Transverse colon (tissue), 4 donors: ENCODE measurements around the gene OR5K2. TPM values are rescaled to one million over a fixed set of nuclear protein-coding genes. Genes with fewer than 3 reads are reported as not detected.

Experiments used
- DNase-seq: peaks from one replicate; pipeline ENCODE4 v3.0.0-alpha.2; 2019
- H3K27ac ChIP-seq, 4 donors: fragments of 200-600 bp; sonication (generic); 2 replicates each; pipeline ENCODE4 v1.5.1; 2016 to 2018; ENCODE audit warnings: inconsistent platforms in 4 of 4
- H3K27me3 ChIP-seq: fragments of 200-600 bp; sonication (generic); 2 replicates; pipeline ENCODE4 v1.5.1; 2017; ENCODE audit warnings: inconsistent platforms
- H3K36me3 ChIP-seq, 4 donors: fragments of 200-600 bp; sonication (generic); 2 replicates each; pipeline ENCODE4 v1.5.1; 2017 to 2019; ENCODE audit warnings: inconsistent platforms in 4 of 4
- H3K4me1 ChIP-seq, 4 donors: fragments of 200-600 bp; sonication (generic); 2 replicates each; pipeline ENCODE4 v1.5.1; 2017 to 2020; ENCODE audit warnings: inconsistent platforms in 4 of 4
- H3K4me3 ChIP-seq, 4 donors: fragments of 200-600 bp; sonication (generic); 1 replicate in 1 of 4; 2 replicates in 3 of 4; pipeline versions ENCODE4 v1.5.1 to v1.6.1; 2017 to 2019; ENCODE audit warnings: inconsistent platforms in 4 of 4
- H3K9me3 ChIP-seq, 2 donors: fragments of 200-600 bp; sonication (generic); 2 replicates each; pipeline ENCODE4 v1.5.1; 2017 to 2019; ENCODE audit warnings: inconsistent platforms in 2 of 2
- EP300 ChIP-seq: sonication (generic); formaldehyde crosslinking; IDR thresholded peaks from one replicate; pipeline ENCODE4 v1.6.1; 2017; ENCODE audit warnings: antibody characterized with exemption, low read depth
- POLR2A ChIP-seq: fragments of 450-650 bp; IDR thresholded peaks from one replicate; pipeline ENCODE4 v1.6.1; 2016; ENCODE audit warnings: antibody characterized with exemption, mild to moderate bottlenecking, moderate library complexity
- POLR2AphosphoS5 ChIP-seq, 3 donors: sonication (generic); formaldehyde crosslinking; IDR thresholded peaks; one replicate each; pipeline ENCODE4 v1.6.1; 2016; ENCODE audit warnings: antibody characterized with exemption in 3 of 3
- WGBS, 2 donors: methylation state at CpG; one replicate each; pipeline ENCODE4 v1.1.5; 2018; ENCODE audit warnings: low coverage in 1 of 2; 5-methylcytosine and 5-hydroxymethylcytosine counted together
- in situ Hi-C, 4 donors: fragments of 200-750 bp; cut with MboI; loops; one replicate each; pipeline versions ENCODE4 v1.15.0 to v1.15.1; 2017; ENCODE audit warnings: low sequenced_read_pairs in 3 of 4, low pct_ligation_motif_present in 1 of 4, low pct_unique_long_range_greater_than_20kb in 1 of 4
- intact Hi-C: fragments of 100-400 bp; cut with DNase I; formaldehyde crosslinking; loops from one replicate; pipeline ENCODE4 v1.15.1; 2023; ENCODE audit warnings: low total_unique reads
- total RNA-seq, 4 donors: library from RNA; depleted of rRNA; stranded (reverse); fragments of >200 nt; gene quantifications; one replicate each; pipeline ENCODE4 v1.1.0, GENCODE V29; 2016
- TF ChIP-seq, protein P1 (sequence below), 5 experiments: fragments of 200-600 bp in 3 of 5; fragments of 450-650 bp in 2 of 5; sonication (generic) in 3 of 5; IDR thresholded peaks; 1 replicate in 2 of 5; 2 replicates in 3 of 5; pipeline ENCODE4 v1.5.1; 2016 to 2017; ENCODE audit warnings: antibody characterized with exemption in 5 of 5, inconsistent platforms in 3 of 5, mild to moderate bottlenecking in 2 of 5, moderate library complexity in 1 of 5

OR5K2 gene
- total RNA-seq, 4 donors from 2014 or later, result not detected

DNA sequence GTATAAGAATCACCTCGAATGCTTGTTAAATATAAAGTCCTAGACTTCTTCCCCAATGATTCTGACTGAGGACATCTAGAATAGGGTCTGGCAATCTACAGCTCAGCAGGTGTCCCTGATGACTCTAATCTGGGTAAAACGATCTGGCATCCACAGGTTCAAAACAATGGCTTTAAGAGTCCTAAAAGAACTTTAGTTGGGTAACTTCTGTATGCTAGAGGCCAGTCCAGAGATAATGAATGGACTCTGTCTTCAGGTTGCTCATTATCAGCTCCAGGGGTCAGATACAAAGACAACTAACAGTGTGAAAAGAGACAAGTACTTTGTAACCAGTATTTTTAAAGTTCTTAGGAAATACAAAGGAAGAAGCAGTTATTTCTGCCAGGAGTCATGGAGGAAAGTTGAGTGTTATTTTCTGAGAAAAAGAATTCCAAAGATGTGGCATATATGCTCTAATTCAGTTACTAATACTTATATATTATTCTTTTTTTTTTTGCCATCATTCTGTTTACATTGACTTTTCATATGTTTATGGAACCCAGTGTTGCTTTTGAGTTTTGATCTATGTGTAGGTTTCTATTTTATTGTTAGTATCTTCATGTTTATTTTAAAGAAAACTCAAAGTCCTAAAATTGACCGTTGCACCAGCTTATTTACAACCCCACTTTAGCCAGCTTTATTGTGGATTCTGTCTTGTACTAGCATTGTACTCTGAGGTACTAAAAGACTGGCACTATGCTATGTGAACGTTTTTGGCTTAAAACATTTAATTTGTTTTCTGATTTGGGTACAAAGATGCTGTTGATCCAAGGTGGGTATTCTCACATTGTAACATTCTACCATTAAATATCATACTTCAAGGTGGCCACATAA lies 31.2 kb downstream of the OR5K2 start:
- WGBS, 2 donors, result 28 to 29% methylated on average over 2 to 4 of the region's 4 CpGs
- no peaks in the 10 kb centered on the region for H3K36me3 ChIP-seq
- no peaks in the 10 kb centered on the region for H3K27me3 ChIP-seq
- TF ChIP-seq POLR2A (no peak), POLR2AphosphoS5 (IDR thresholded peaks at IDR 0.05) (no peak), EP300 (no peak)
- TF ChIP-seq, protein P1, sequence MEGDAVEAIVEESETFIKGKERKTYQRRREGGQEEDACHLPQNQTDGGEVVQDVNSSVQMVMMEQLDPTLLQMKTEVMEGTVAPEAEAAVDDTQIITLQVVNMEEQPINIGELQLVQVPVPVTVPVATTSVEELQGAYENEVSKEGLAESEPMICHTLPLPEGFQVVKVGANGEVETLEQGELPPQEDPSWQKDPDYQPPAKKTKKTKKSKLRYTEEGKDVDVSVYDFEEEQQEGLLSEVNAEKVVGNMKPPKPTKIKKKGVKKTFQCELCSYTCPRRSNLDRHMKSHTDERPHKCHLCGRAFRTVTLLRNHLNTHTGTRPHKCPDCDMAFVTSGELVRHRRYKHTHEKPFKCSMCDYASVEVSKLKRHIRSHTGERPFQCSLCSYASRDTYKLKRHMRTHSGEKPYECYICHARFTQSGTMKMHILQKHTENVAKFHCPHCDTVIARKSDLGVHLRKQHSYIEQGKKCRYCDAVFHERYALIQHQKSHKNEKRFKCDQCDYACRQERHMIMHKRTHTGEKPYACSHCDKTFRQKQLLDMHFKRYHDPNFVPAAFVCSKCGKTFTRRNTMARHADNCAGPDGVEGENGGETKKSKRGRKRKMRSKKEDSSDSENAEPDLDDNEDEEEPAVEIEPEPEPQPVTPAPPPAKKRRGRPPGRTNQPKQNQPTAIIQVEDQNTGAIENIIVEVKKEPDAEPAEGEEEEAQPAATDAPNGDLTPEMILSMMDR (IDR thresholded peaks at IDR 0.05), result no peak
- in situ Hi-C loops, result no loop called here
- H3K9me3 ChIP-seq, result no peaks in the 10 kb centered on the region
- intact Hi-C loops, result no loop called here
- H3K4me3 ChIP-seq, result no peak overlapping the region
- DNase-seq, result no peak
- H3K4me1 ChIP-seq, result no peaks in the 10 kb centered on the region
- H3K27ac ChIP-seq, result peak overlapping the region in 3 of 4 donors; percentile 36 to 49 (median 37)

DNA sequence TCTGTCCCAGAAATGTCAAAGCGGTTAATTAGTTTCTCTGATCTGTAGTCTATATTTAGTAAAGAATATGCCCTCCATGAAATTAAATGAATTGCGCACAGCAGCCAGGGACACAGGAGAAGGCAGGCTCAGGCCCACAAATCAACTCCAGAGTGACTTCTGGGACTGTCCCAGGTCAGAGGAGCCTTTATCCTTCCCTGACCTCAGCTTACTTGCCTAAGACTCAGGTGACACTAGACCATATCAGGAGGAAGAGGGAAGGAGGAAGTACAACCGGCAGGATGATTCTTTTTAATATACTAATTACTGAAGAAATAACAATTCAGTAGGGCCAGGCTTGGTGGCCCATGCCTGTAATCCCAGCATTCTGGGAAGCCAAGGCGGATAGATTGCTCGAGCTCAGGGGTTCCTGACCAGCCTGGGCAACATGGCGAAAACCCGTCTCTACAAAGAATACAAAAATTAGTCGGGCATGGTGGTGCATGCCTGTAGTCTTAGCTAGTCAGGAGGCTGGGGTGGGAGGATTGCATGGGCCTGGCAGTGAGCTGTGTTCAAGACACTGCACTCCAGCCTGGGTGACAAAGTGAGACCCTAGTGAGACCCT lies 32.5 kb downstream of the OR5K2 start:
- Histone ChIP-seq H3K36me3 (no peaks in the 10 kb centered on the region), H3K4me1 (no peaks in the 10 kb centered on the region), H3K9me3 (no peaks in the 10 kb centered on the region), H3K27ac (peak overlapping the region in 3 of 4 donors; percentile 6 to 34 (median 27)), H3K4me3 (no peak overlapping the region), H3K27me3 (no peaks in the 10 kb centered on the region)
- WGBS, 2 donors, result 81 to 82% methylated on average over 8 of the region's 8 CpGs
- no peak for DNase-seq
- TF ChIP-seq POLR2A (no peak), POLR2AphosphoS5 (IDR thresholded peaks at IDR 0.05) (no peak), EP300 (no peak)
- TF ChIP-seq, protein P1 (IDR thresholded peaks at IDR 0.05), result no peak
- intact Hi-C loops (no loop called here), in situ Hi-C loops (no loop called here)

DNA sequence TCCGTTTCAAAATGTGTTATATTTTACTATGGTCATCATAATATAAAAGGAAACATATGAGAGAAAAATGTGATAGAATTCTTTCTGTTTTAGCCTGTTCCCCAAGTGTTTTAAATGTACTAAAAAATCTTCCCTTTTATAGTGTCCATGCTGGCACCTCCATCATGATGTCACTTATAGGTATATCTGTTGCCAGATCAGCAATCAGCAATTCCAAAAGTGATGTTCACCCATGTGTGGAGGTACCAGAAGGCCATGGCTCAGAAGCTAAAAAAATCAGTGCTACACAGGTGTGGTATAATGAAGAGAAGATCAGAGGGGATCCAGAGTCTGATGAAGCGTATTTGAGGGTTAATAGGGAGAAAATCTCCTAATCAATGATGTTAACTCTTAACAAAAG lies 33.2 kb downstream of the OR5K2 start:
- Histone ChIP-seq H3K27me3 (no peaks in the 10 kb centered on the region), H3K36me3 (no peaks in the 10 kb centered on the region), H3K9me3 (no peaks in the 10 kb centered on the region), H3K4me3 (no peak overlapping the region), H3K27ac (peak overlapping the region in 1 of 4 donors; percentile 27), H3K4me1 (no peaks in the 10 kb centered on the region)
- in situ Hi-C loops, result no loop called here
- 78 to 83% methylated on average over 2 of the region's 2 CpGs for WGBS, 2 donors
- TF ChIP-seq POLR2AphosphoS5 (IDR thresholded peaks at IDR 0.05) (no peak), EP300 (no peak), POLR2A (no peak)
- TF ChIP-seq, protein P1 (IDR thresholded peaks at IDR 0.05), result no peak
- intact Hi-C loops, result no loop called here
- DNase-seq, result no peak

DNA sequence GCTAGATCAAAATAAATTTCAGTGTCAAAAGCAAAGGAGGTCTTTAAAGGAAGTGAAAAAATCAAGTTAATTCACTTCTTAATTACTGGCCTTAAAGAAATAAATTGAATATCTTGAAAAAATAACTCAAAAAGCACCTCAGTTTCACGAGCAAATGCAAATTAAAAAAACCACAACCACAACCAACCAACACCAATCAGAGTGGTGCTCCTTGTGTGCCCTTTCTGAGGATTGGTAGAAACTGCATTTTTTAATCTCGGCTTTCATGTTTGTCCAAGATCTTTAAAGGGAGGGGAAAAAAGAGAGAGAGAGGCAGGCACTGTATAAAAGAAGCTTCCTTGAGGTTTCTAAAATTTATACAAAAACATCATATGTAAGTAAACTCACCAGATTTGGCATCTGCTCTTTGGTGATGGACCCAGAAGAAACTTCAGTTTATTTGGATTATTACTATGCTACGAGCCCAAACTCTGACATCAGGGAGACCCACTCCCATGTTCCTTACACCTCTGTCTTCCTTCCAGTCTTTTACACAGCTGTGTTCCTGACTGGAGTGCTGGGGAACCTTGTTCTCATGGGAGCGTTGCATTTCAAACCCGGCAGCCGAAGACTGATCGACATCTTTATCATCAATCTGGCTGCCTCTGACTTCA lies 34.3 kb downstream of the OR5K2 start, which contains the start of gene GPR15:
GPR15 (plus strand) TSS at position 357 of the 653 bp plus-strand sequence; CDS start at position 413, 56 bp downstream.
- no peaks in the 10 kb centered on the region for H3K36me3 ChIP-seq
- intact Hi-C loops, result no loop called here
- in situ Hi-C loops, result no loop called here

More for the DNA sequence above, 34.3 kb downstream of the OR5K2 start, which contains the start of gene GPR15:
- Histone ChIP-seq H3K27me3 (no peaks in the 10 kb centered on the region), H3K4me3 (peak within 1 kb of the TSS in 3 of 4 donors; percentile 18 to 19 (median 19)), H3K27ac (peak within 1 kb of the TSS; percentile 45 to 60 (median 54)), H3K9me3 (no peaks in the 10 kb centered on the region), H3K4me1 (no peaks in the 10 kb centered on the region)
- TF ChIP-seq POLR2AphosphoS5 (IDR thresholded peaks at IDR 0.05), result peak in 1 of 3 donors; percentile 36
- TF ChIP-seq POLR2A, result no peak
- no peak for DNase-seq
- 48 to 64% methylated on average over 3 to 7 of the region's 7 CpGs for WGBS, 2 donors
